Left ventricle myocardium inferior (tissue), 1 donor: Measurements from ENCODE around the gene HECTD4. TPM values are rescaled to one million over a fixed set of nuclear protein-coding genes. Genes with fewer than 3 reads are reported as not detected.

Source experiments
- DNase-seq: peaks from one replicate; pipeline ENCODE4 v3.0.0-alpha.2; 2020
- H3K27ac ChIP-seq: fragments of 200-600 bp; replicated peaks from 2 replicates; pipeline ENCODE4 v1.8.0; 2021
- H3K27me3 ChIP-seq: fragments of 200-600 bp; 2 replicates; pipeline ENCODE4 v1.8.0; 2021; ENCODE audit warnings: low read depth
- H3K36me3 ChIP-seq: fragments of 200-600 bp; 2 replicates; pipeline ENCODE4 v1.8.0; 2021
- H3K4me1 ChIP-seq: fragments of 200-600 bp; 2 replicates; pipeline ENCODE4 v1.8.0; 2021
- H3K4me3 ChIP-seq: fragments of 200-600 bp; 2 replicates; pipeline ENCODE4 v1.8.0; 2021; ENCODE audit warnings: mild to moderate bottlenecking, moderate library complexity
- H3K9me3 ChIP-seq: fragments of 200-600 bp; replicated peaks from 2 replicates; pipeline ENCODE4 v1.8.0; 2021
- intact Hi-C: fragments of 100-400 bp; cut with micrococcal nuclease; formaldehyde crosslinking; loops from one replicate; pipeline ENCODE4 v1.11.0; 2022
- total RNA-seq: library from RNA; stranded (reverse); fragmentation: NEBNext Ultra II Directional; extraction: Animal tissue kit (Norgen Biotek cat#: 25700); gene quantifications from one replicate; pipeline ENCODE4 v1.2.1, GENCODE V29; 2021
- TF ChIP-seq, protein P1 (sequence below): fragments of 200-600 bp; IDR thresholded peaks from 2 replicates; pipeline ENCODE4 v1.8.0; 2021; ENCODE audit warnings: antibody characterized with exemption, mild to moderate bottlenecking, borderline replicate concordance
- donor health status: DM: no; HTN: yes; CAD: no; lungs with severe emphysema.

The HECTD4 gene
- total RNA-seq, 1 donor from 2014 or later = 23.4 TPM

DNA sequence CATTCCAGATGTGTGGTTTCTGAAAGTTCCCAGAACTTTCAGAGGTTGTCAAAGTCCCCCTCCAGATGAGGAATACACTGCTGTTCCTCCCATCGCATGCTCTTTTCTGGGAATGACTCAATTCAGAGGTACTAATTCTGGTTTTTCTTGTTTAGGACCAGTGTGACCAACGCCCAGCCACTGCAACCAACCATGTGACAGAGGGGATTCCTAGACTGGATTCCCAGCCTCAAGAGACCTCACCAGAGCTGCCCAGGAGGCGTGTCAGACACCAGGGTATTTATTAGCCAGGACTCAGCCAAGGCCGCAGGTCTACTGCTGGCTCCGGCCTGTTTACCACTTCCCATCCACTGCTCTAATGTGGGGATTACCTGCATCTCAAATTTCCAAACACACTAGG lies 232.6 kb downstream of the HECTD4 start:
- no peak for DNase-seq
- TF ChIP-seq, protein P1, sequence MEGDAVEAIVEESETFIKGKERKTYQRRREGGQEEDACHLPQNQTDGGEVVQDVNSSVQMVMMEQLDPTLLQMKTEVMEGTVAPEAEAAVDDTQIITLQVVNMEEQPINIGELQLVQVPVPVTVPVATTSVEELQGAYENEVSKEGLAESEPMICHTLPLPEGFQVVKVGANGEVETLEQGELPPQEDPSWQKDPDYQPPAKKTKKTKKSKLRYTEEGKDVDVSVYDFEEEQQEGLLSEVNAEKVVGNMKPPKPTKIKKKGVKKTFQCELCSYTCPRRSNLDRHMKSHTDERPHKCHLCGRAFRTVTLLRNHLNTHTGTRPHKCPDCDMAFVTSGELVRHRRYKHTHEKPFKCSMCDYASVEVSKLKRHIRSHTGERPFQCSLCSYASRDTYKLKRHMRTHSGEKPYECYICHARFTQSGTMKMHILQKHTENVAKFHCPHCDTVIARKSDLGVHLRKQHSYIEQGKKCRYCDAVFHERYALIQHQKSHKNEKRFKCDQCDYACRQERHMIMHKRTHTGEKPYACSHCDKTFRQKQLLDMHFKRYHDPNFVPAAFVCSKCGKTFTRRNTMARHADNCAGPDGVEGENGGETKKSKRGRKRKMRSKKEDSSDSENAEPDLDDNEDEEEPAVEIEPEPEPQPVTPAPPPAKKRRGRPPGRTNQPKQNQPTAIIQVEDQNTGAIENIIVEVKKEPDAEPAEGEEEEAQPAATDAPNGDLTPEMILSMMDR = no peak
- H3K36me3 ChIP-seq = peaks cover 94% of the 10 kb centered on the region
- no peak overlapping the region for H3K4me3 ChIP-seq
- no peak overlapping the region for H3K27ac ChIP-seq
- intact Hi-C loops = no loop called here
- no peaks in the 10 kb centered on the region for H3K9me3 ChIP-seq
- H3K4me1 ChIP-seq = no peaks in the 10 kb centered on the region
- H3K27me3 ChIP-seq = no peaks in the 10 kb centered on the region

DNA sequence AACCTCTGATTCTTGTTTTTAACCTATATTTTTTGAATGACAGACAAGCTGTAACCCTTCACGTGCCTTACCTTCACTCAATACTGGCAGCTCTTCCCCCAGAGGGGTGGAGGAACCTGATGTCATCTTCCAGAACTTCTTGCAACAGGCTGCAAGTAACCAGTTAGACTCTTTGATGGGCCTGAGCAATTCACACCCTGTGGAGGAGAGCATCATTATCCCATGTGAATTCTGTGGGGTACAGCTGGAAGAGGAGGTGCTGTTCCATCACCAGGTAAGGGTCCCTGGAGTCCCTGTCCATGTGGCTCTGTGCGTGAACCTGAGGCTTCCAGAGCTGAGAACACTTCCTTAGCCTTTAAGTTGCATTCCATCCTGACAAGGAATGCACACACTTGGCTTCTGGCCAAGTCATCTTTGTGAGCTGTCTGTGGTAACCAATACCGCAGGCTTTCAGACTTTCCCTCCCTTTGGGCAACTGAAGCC lies 234.2 kb downstream of the HECTD4 start:
- H3K36me3 ChIP-seq = peaks cover 97% of the 10 kb centered on the region
- DNase-seq = no peak

DNA sequence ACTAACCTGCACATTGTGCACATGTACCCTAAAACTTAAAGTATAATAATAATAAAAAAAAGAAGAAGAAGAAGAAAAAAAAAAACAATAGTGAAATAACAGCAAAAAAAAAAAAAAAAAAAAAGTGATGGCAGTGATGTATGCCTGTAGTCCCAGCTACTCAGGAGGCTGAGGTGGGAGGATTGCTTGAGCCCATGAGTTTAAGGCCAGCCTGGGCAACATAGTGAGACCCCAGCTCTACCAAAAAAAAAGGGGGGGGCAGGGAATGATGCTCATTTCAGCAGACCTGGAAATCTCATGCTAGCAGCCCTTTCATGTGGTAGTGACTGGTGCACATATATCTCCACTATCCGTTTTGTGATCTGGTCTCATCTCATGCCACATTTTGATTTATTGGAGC lies 236.1 kb downstream of the HECTD4 start:
- H3K4me1 ChIP-seq = no peaks in the 10 kb centered on the region
- no peaks in the 10 kb centered on the region for H3K27me3 ChIP-seq
- TF ChIP-seq, protein P1 = no peak
- DNase-seq = no peak
- intact Hi-C loops = no loop called here
- no peak overlapping the region for H3K4me3 ChIP-seq
- H3K9me3 ChIP-seq = no peaks in the 10 kb centered on the region
- H3K36me3 ChIP-seq = peaks cover 97% of the 10 kb centered on the region
- H3K27ac ChIP-seq = no peak overlapping the region

More for the DNA sequence above, 234.2 kb downstream of the HECTD4 start:
- H3K4me3 ChIP-seq = no peak overlapping the region
- H3K27me3 ChIP-seq = no peaks in the 10 kb centered on the region
- intact Hi-C loops = no loop called here
- TF ChIP-seq, protein P1 = no peak
- no peak overlapping the region for H3K27ac ChIP-seq
- no peaks in the 10 kb centered on the region for H3K4me1 ChIP-seq
- no peaks in the 10 kb centered on the region for H3K9me3 ChIP-seq

DNA sequence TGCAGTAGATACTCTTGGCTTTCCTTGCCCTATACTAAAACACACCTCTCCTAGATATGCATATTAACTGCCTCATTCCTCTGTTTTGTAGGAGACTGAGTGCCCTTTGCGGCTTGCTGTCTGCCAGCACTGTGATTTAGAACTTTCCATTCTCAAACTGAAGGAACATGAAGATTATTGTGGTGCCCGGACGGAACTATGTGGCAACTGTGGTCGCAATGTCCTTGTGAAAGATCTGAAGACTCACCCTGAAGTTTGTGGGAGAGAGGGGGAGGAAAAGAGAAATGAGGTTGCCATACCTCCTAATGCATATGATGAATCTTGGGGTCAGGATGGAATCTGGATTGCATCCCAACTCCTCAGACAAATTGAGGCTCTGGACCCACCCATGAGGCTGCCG lies 241.5 kb downstream of the HECTD4 start:
- Histone ChIP-seq H3K4me1 (no peaks in the 10 kb centered on the region), H3K27ac (no peak overlapping the region), H3K36me3 (peaks cover 100% of the 10 kb centered on the region), H3K9me3 (no peaks in the 10 kb centered on the region), H3K4me3 (no peak overlapping the region), H3K27me3 (no peaks in the 10 kb centered on the region)
- DNase-seq = no peak
- intact Hi-C loops = no loop called here
- TF ChIP-seq, protein P1 = no peak

DNA sequence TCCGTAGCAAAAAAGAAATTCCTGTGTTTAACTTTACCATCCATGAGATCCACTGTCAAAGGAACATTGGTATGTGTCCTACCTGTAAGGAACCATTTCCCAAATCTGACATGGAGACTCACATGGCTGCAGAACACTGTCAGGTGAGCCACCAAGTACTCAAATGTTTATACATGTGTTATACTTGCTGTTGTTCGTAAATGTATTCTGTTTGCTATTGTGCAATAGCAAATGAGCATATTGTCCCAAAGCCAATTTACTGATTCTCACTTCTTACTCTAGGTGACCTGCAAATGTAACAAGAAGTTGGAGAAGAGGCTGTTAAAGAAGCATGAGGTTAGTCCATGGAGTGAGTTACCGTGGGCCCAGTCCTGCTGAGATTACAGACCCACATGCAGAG lies 247.5 kb downstream of the HECTD4 start:
- TF ChIP-seq, protein P1 = no peak
- peaks cover 38% of the 10 kb centered on the region for H3K4me1 ChIP-seq
- H3K9me3 ChIP-seq = no peaks in the 10 kb centered on the region
- intact Hi-C loops = no loop called here
- no peak for DNase-seq
- H3K36me3 ChIP-seq = peaks cover 54% of the 10 kb centered on the region
- no peak overlapping the region for H3K27ac ChIP-seq
- H3K27me3 ChIP-seq = no peaks in the 10 kb centered on the region
- H3K4me3 ChIP-seq = no peak overlapping the region
